ENCODE results near the gene CPSF3. TPM values are rescaled to one million over a fixed set of nuclear protein-coding genes. Genes with fewer than 3 reads are reported as not detected.

CPSF3 gene
- total and polyA plus RNA-seq, 2 of the 8 experiments (the other 6 are each of a cell fraction or from before 2014, with no cell fraction given) = 44.5 to 93.3 TPM

GRCh38 chr2:9390991-9391390, 32.5 kb upstream of the CPSF3 start:
- H4K8ac ChIP-seq (ENCODE audit: extremely low read depth, insufficient read depth, low read length) = no peak overlapping the region
- H3K9me3 ChIP-seq (ENCODE audit: insufficient read depth in 2 of 2, low read depth in 1 of 2, low read length in 1 of 2) = no peaks in the 10 kb centered on the region
- no peak overlapping the region for H3K18ac ChIP-seq (ENCODE audit: extremely low read depth, low read length)
- ChIA-PET POLR2A (ENCODE audit: partially characterized antibody) (interaction anchor here (1.0 kb wide), 1 partner anchor 26 kb away, joined by 3 read pairs; no protein-coding TSS in a partner anchor), CTCF (ENCODE audit: partially characterized antibody) (interaction anchor here (0.7 to 3.2 kb wide), 3 partner anchors 10 to 824 kb away, joined by 3 to 11 read pairs (median 5); no protein-coding TSS in a partner anchor)
- no peak overlapping the region for H3K27ac ChIP-seq (ENCODE audit: low read depth, low read length)
- H3K23ac ChIP-seq (ENCODE audit: insufficient read length) = no peak overlapping the region
- H2BK20ac ChIP-seq (ENCODE audit: low read length) = 0 out of 2 replicates have a peak overlapping the region, but pooled peaks have one; percentile 34
- 92% methylated on average over 19 of the region's 19 CpGs; no CpG with 5 or more reads in 1 of the 2 experiments for WGBS, 2 experiments (ENCODE audit: extremely low coverage in 1 of 2, insufficient coverage in 1 of 2, insufficient read length in 1 of 2, insufficient replicate concordance in 2 of 2, low coverage in 1 of 2, low lambda C conversion rate in 2 of 2, missing lambda C conversion rate in 1 of 2)
- no peak overlapping the region for H2BK15ac ChIP-seq (ENCODE audit: low read length)
- H3K27me3 ChIP-seq (replicated peaks in 1 of 4; ENCODE audit: control insufficient read depth in 3 of 4, extremely low read depth in 1 of 4, insufficient read depth in 3 of 4, low read length in 3 of 4) = no peaks in the 10 kb centered on the region
- H4K5ac ChIP-seq (ENCODE audit: insufficient read length, low read depth, low read length) = no peak overlapping the region
- TF ChIP-seq JUND (IDR thresholded peaks at IDR 0.05; ENCODE audit: low read length) (no peak), RBBP5 (IDR thresholded peaks at IDR 0.05; ENCODE audit: borderline replicate concordance, low read depth, low read length) (no peak), SUZ12 (IDR thresholded peaks at IDR 0.05; ENCODE audit: low read length) (no peak), CHD2 (IDR thresholded peaks at IDR 0.05; ENCODE audit: low read length) (no peak)
- TF ChIP-seq, protein P1, sequence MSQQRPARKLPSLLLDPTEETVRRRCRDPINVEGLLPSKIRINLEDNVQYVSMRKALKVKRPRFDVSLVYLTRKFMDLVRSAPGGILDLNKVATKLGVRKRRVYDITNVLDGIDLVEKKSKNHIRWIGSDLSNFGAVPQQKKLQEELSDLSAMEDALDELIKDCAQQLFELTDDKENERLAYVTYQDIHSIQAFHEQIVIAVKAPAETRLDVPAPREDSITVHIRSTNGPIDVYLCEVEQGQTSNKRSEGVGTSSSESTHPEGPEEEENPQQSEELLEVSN (IDR thresholded peaks at IDR 0.05) = no peak
- H2BK5ac ChIP-seq (ENCODE audit: low read depth, low read length) = no peak overlapping the region
- H3K14ac ChIP-seq (ENCODE audit: insufficient read length) = no peak overlapping the region
- no peak overlapping the region for H4K91ac ChIP-seq (replicated peaks; ENCODE audit: insufficient read length, low read length)
- no peak overlapping the region for H2AK5ac ChIP-seq (ENCODE audit: low read depth, low read length)
- FAIRE-seq (no peak), DNase-seq (ENCODE audit: low read depth in 1 of 2, low spot score in 2 of 2) (no peak)
- H3K36me3 ChIP-seq (ENCODE audit: control insufficient read depth in 2 of 4, insufficient read depth in 4 of 4, low read length in 3 of 4) = peaks cover 0 to 8% (median 2%) of the 10 kb centered on the region in 4 experiments; a peak in 5 of 8 replicates
- H3K23me2 ChIP-seq (ENCODE audit: low read depth, low read length) = no peaks in the 10 kb centered on the region
- H2AFZ ChIP-seq (ENCODE audit: low read length) = no peak overlapping the region
- no peak overlapping the region for H2BK120ac ChIP-seq (replicated peaks; ENCODE audit: low read depth, low read length)
- H3K4ac ChIP-seq (replicated peaks; ENCODE audit: insufficient read length, low read depth, low read length) = no peak overlapping the region
- no peak overlapping the region for H2BK12ac ChIP-seq (ENCODE audit: low read depth, low read length)
- peaks cover 4% of the 10 kb centered on the region in 2 experiments for H4K20me1 ChIP-seq (replicated peaks in 1 of 2; ENCODE audit: control insufficient read depth in 1 of 2, insufficient read depth in 2 of 2, low read length in 2 of 2)
- H3K4me2 ChIP-seq (ENCODE audit: insufficient read depth in 1 of 2, low read depth in 2 of 2, low read length in 2 of 2) = no peak overlapping the region
- H3K9ac ChIP-seq (replicated peaks in 1 of 4; ENCODE audit: extremely low read depth in 1 of 4, low read depth in 3 of 4, low read length in 3 of 4) = no peak overlapping the region
- no peaks in the 10 kb centered on the region for H3K79me2 ChIP-seq (ENCODE audit: control insufficient read depth in 1 of 2, insufficient read depth in 2 of 2, low read length in 2 of 2)
- H3K79me1 ChIP-seq (ENCODE audit: low read depth, low read length) = no peaks in the 10 kb centered on the region
- no peak overlapping the region for H3K56ac ChIP-seq (replicated peaks; ENCODE audit: insufficient read length, low read depth, low read length)
- H3K4me1 ChIP-seq (replicated peaks in 1 of 4; ENCODE audit: control insufficient read depth in 3 of 4, insufficient read depth in 4 of 4, low read length in 3 of 4) = peaks cover 4 to 7% (median 6%) of the 10 kb centered on the region in 4 experiments; a peak in 6 of 7 replicates
- no peak overlapping the region for H3K4me3 ChIP-seq (ENCODE audit: extremely low read depth in 1 of 4, insufficient read depth in 2 of 4, low read depth in 3 of 4, low read length in 4 of 4)
